GM12878 (cell line): ENCODE measurements around the gene INPP5D. TPM values are rescaled to one million over a fixed set of nuclear protein-coding genes. Genes with fewer than 3 reads are reported as not detected.

Source experiments
- CBFB ChIP-seq: IDR thresholded peaks from 2 replicates; pipeline ENCODE4 v1.6.1; 2016; ENCODE audit warnings: antibody characterized with exemption, low read depth
- CBX3 ChIP-seq: fragments of 200-600 bp; sonication (generic); IDR thresholded peaks from 2 replicates; pipeline ENCODE4 v1.6.1; 2016; ENCODE audit warnings: low read depth, borderline replicate concordance
- ESRRA ChIP-seq: IDR thresholded peaks from 2 replicates; pipeline ENCODE4 v1.6.1; 2012; ENCODE audit warnings: mild to moderate bottlenecking, low read length, improper control_type of control experiment
- FOXM1 ChIP-seq: IDR thresholded peaks from 2 replicates; pipeline ENCODE4 v1.6.1; 2012; ENCODE audit warnings: low read depth, mild to moderate bottlenecking, inconsistent platforms, low read length, moderate library complexity
- HCFC1 ChIP-seq: fragments of 150-350 bp; IDR thresholded peaks from 2 replicates; pipeline ENCODE4 v1.6.1; 2014; ENCODE audit warnings: low read length
- KDM1A ChIP-seq: fragments of 200-600 bp; sonication (generic); IDR thresholded peaks from 2 replicates; pipeline ENCODE4 v1.6.1; 2016; ENCODE audit warnings: borderline replicate concordance
- NFIC ChIP-seq: IDR thresholded peaks from 2 replicates; pipeline ENCODE4 v1.6.1; 2012; ENCODE audit warnings: low read depth, mild to moderate bottlenecking, inconsistent platforms, low read length, moderate library complexity
- NFYA ChIP-seq: IDR thresholded peaks from 2 replicates; pipeline ENCODE4 v1.6.1; 2011; ENCODE audit warnings: low read depth, mild to moderate bottlenecking, low read length, improper control_type of control experiment, borderline replicate concordance
- NR2C1 ChIP-seq: fragments of 450-650 bp; IDR thresholded peaks from 2 replicates; pipeline ENCODE4 v1.6.1; 2017; ENCODE audit warnings: antibody characterized with exemption, mild to moderate bottlenecking, moderate library complexity
- PAX5 ChIP-seq: IDR thresholded peaks from 2 replicates; pipeline ENCODE4 v1.6.1; 2011; ENCODE audit warnings: low read depth, low read length, borderline replicate concordance
- SMAD1 ChIP-seq: fragments of 450-650 bp; IDR thresholded peaks from 2 replicates; pipeline ENCODE4 v1.6.1; 2018; ENCODE audit warnings: mild to moderate bottlenecking, low read depth; ENCODE audit not compliant: partially characterized antibody
- SMARCA5 ChIP-seq: fragments of 450-650 bp; IDR thresholded peaks from 2 replicates; pipeline ENCODE4 v1.6.1; 2017; ENCODE audit warnings: mild to moderate bottlenecking
- SUPT20H ChIP-seq: IDR thresholded peaks from 2 replicates; pipeline ENCODE4 v1.6.1; 2011; ENCODE audit warnings: low read depth, mild to moderate bottlenecking, low read length, moderate library complexity, borderline replicate concordance; ENCODE audit not compliant: control insufficient read depth
- ZBTB40 ChIP-seq: fragments of 450-650 bp; IDR thresholded peaks from 2 replicates; pipeline ENCODE4 v1.6.1; 2016; ENCODE audit warnings: mild to moderate bottlenecking, moderate library complexity, borderline replicate concordance
- ZNF274 ChIP-seq: IDR thresholded peaks from one replicate; pipeline ENCODE4 v1.8.0; 2011; ENCODE audit not compliant: insufficient read length, insufficient read depth
- ZNF622 ChIP-seq: fragments of 450-650 bp; IDR thresholded peaks from 2 replicates; pipeline ENCODE4 v1.6.1; 2017; ENCODE audit warnings: mild to moderate bottlenecking, inconsistent platforms
- polyA plus RNA-seq, 11 experiments: library from polyadenylated mRNA; depleted of rRNA in 4 of 11; unstranded in 6 of 11; stranded (reverse) in 5 of 11; fragments of >200 nt; fragmentation: Nextera tagmentation in 4 of 11; fragmentation: Illumina TruSeq in 1 of 11; extraction: Ambion mirVana in 4 of 11; extraction: Trizol in 1 of 11; gene quantifications; 1 replicate in 1 of 11; 2 replicates in 10 of 11; pipeline versions ENCODE4 v1.2.1 to v1.2.3, GENCODE V29; 2011 to 2016; ENCODE audit warnings: inconsistent platforms in 2 of 11, missing spikeins in 2 of 11, low read depth in 1 of 11
- total RNA-seq, 4 experiments: library from RNA; depleted of rRNA in 3 of 4; stranded (reverse); fragments of >200 nt in 3 of 4; fragmentation: Illumina TruSeq in 1 of 4; extraction: Trizol in 1 of 4; gene quantifications; 2 replicates each; pipeline versions ENCODE4 v1.2.1 to v1.2.3, GENCODE V29; 2013 to 2021
- TF ChIP-seq, protein P1 (sequence below): fragments of 450-650 bp; formaldehyde crosslinking; IDR thresholded peaks from 2 replicates; pipeline ENCODE4 v1.4.0; 2020; ENCODE audit warnings: mild to moderate bottlenecking, moderate library complexity
- TF ChIP-seq, protein P2 (sequence below): IDR thresholded peaks from 2 replicates; pipeline ENCODE4 v1.6.1; 2012; ENCODE audit warnings: low read depth, low read length, improper control_type of control experiment
- TF ChIP-seq, protein P3 (sequence below): IDR thresholded peaks from 2 replicates; pipeline ENCODE4 v1.6.1; 2012; ENCODE audit warnings: low read depth, low read length, improper control_type of control experiment
- TF ChIP-seq, protein P4 (sequence below): IDR thresholded peaks from 2 replicates; pipeline ENCODE4 v1.6.1; 2012; ENCODE audit warnings: low read depth, low read length, improper control_type of control experiment

Gene INPP5D
- total and polyA plus RNA-seq, 10 of the 15 experiments (the other 5 are each of a cell fraction or from before 2014, with no cell fraction given): 11.8 to 139 (median 88.8) TPM

GRCh38 chr2:233059797-233060500 is at the start of gene INPP5D (continued):
- no peak for TF ChIP-seq SUPT20H
- TF ChIP-seq, protein P1, sequence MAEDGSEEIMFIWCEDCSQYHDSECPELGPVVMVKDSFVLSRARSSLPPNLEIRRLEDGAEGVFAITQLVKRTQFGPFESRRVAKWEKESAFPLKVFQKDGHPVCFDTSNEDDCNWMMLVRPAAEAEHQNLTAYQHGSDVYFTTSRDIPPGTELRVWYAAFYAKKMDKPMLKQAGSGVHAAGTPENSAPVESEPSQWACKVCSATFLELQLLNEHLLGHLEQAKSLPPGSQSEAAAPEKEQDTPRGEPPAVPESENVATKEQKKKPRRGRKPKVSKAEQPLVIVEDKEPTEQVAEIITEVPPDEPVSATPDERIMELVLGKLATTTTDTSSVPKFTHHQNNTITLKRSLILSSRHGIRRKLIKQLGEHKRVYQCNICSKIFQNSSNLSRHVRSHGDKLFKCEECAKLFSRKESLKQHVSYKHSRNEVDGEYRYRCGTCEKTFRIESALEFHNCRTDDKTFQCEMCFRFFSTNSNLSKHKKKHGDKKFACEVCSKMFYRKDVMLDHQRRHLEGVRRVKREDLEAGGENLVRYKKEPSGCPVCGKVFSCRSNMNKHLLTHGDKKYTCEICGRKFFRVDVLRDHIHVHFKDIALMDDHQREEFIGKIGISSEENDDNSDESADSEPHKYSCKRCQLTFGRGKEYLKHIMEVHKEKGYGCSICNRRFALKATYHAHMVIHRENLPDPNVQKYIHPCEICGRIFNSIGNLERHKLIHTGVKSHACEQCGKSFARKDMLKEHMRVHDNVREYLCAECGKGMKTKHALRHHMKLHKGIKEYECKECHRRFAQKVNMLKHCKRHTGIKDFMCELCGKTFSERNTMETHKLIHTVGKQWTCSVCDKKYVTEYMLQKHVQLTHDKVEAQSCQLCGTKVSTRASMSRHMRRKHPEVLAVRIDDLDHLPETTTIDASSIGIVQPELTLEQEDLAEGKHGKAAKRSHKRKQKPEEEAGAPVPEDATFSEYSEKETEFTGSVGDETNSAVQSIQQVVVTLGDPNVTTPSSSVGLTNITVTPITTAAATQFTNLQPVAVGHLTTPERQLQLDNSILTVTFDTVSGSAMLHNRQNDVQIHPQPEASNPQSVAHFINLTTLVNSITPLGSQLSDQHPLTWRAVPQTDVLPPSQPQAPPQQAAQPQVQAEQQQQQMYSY (CRISPR knock-in tag): no peak
- no peak for TF ChIP-seq KDM1A
- no peak for TF ChIP-seq NFYA
- peak; percentile 38; the same call in 1 of the 2 replicates for TF ChIP-seq SMARCA5
- TF ChIP-seq ZNF622: no peak
- TF ChIP-seq, protein P2, sequence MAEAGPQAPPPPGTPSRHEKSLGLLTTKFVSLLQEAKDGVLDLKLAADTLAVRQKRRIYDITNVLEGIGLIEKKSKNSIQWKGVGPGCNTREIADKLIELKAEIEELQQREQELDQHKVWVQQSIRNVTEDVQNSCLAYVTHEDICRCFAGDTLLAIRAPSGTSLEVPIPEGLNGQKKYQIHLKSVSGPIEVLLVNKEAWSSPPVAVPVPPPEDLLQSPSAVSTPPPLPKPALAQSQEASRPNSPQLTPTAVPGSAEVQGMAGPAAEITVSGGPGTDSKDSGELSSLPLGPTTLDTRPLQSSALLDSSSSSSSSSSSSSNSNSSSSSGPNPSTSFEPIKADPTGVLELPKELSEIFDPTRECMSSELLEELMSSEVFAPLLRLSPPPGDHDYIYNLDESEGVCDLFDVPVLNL: no peak
- TF ChIP-seq, protein P3, sequence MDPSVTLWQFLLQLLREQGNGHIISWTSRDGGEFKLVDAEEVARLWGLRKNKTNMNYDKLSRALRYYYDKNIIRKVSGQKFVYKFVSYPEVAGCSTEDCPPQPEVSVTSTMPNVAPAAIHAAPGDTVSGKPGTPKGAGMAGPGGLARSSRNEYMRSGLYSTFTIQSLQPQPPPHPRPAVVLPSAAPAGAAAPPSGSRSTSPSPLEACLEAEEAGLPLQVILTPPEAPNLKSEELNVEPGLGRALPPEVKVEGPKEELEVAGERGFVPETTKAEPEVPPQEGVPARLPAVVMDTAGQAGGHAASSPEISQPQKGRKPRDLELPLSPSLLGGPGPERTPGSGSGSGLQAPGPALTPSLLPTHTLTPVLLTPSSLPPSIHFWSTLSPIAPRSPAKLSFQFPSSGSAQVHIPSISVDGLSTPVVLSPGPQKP: no peak
- TF ChIP-seq NR2C1: no peak
- no peak for TF ChIP-seq NFIC
- TF ChIP-seq CBX3: no peak
- no peak for TF ChIP-seq ZNF274
- no peak for TF ChIP-seq ESRRA
- TF ChIP-seq PAX5: no peak
- TF ChIP-seq FOXM1: no peak
- TF ChIP-seq SMAD1: no peak
- TF ChIP-seq, protein P4, sequence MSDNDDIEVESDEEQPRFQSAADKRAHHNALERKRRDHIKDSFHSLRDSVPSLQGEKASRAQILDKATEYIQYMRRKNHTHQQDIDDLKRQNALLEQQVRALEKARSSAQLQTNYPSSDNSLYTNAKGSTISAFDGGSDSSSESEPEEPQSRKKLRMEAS: peak; percentile 16; the same call in 1 of the 2 replicates
- no peak for TF ChIP-seq ZBTB40
- 0 out of 2 replicates have a peak, but pooled peaks have one; percentile 14 for TF ChIP-seq HCFC1
- peak; percentile 83 for TF ChIP-seq CBFB
